Kidney (tissue), 14 donors: ENCODE data around the gene CMAS. TPM values are rescaled to one million over a fixed set of nuclear protein-coding genes. Genes with fewer than 3 reads are reported as not detected.

ENCODE experiments used
- DNase-seq, 5 donors: peaks; one replicate each; pipeline ENCODE4 v3.0.0-alpha.2; 2013 to 2020
- FAIRE-seq: peaks from 2 replicates; lab custom pipeline; 2012; peaks lifted over from hg19 to GRCh38; lab: Jason Lieb, UNC
- H3K27ac ChIP-seq, 2 donors: one replicate each; pipeline ENCODE4 v1.7.0; 2013; ENCODE audit warnings: low read depth in 2 of 2, low read length in 2 of 2, inconsistent platforms in 1 of 2
- H3K27me3 ChIP-seq: one replicate; pipeline ENCODE4 v1.7.1; 2013; ENCODE audit warnings: low read length, inconsistent platforms; ENCODE audit not compliant: control insufficient read depth, insufficient read depth
- H3K36me3 ChIP-seq, 3 donors: one replicate each; pipeline versions ENCODE4 v1.7.0 to v1.7.1; 2013; ENCODE audit warnings: low read length in 3 of 3, control low read depth in 1 of 3, inconsistent platforms in 1 of 3; ENCODE audit not compliant: insufficient read depth in 3 of 3, control insufficient read depth in 2 of 3
- H3K4me1 ChIP-seq, 3 donors: one replicate each; pipeline versions ENCODE4 v1.7.0 to v1.7.1; 2013; ENCODE audit warnings: low read length in 3 of 3, inconsistent platforms in 1 of 3, low read depth in 1 of 3; ENCODE audit not compliant: control insufficient read depth in 2 of 3, insufficient read depth in 2 of 3
- H3K4me3 ChIP-seq, 3 donors: one replicate each; pipeline versions ENCODE4 v1.7.0 to v1.8.1; 2013; ENCODE audit warnings: low read length in 3 of 3, control low read depth in 1 of 3, inconsistent platforms in 1 of 3
- H3K9ac ChIP-seq, 3 donors: one replicate each; pipeline versions ENCODE4 v1.7.0 to v1.7.1; 2013; ENCODE audit warnings: low read length in 3 of 3, control low read depth in 1 of 3, inconsistent platforms in 1 of 3
- H3K9me3 ChIP-seq, 3 donors: one replicate each; pipeline versions ENCODE4 v1.7.0 to v1.7.1; 2013; ENCODE audit warnings: low read length in 3 of 3, control low read depth in 1 of 3, inconsistent platforms in 1 of 3; ENCODE audit not compliant: control insufficient read depth in 2 of 3, insufficient read depth in 1 of 3
- intact Hi-C: fragments of 100-400 bp; cut with DNase I; formaldehyde crosslinking; loops from one replicate; pipeline ENCODE4 v1.11.1; 2022
- polyA plus RNA-seq: library from polyadenylated mRNA; stranded (reverse); fragments of 350-450 nt; fragmentation: Illumina TruSeq; extraction: RNeasy Lipid Tissue Mini Kit (QIAGEN cat#74804); gene quantifications from one replicate; pipeline ENCODE4 v1.2.3, GENCODE V29; 2014; ENCODE audit warnings: low read depth, low replicate concordance; ENCODE audit not compliant: insufficient read depth
- total RNA-seq: library from RNA; stranded (reverse); fragmentation: NEBNext Ultra II Directional; extraction: Animal tissue kit (Norgen Biotek cat#: 25700); gene quantifications from one replicate; pipeline ENCODE4 v1.2.1, GENCODE V29; 2021
- TF ChIP-seq, protein P1 (sequence below): IDR thresholded peaks from 3 replicates; pipeline ENCODE4 v1.5.1; 2012; ENCODE audit warnings: mild to moderate bottlenecking, moderate library complexity, borderline replicate concordance; ENCODE audit not compliant: insufficient read depth; ENCODE audit errors: extremely low read depth
- donor health status: control.
- donor health status: control.
- donor health status: control.
- donor health status: control.
- donor health status: control.
- donor health status: DM: yes; HTN: yes; CAD: no.
- donor health status: Normal renal cell carcinoma (clear cell type).

CMAS gene
- total and polyA plus RNA-seq, 2 donors from 2014 or later, result 29.2 to 45.2 TPM

DNA sequence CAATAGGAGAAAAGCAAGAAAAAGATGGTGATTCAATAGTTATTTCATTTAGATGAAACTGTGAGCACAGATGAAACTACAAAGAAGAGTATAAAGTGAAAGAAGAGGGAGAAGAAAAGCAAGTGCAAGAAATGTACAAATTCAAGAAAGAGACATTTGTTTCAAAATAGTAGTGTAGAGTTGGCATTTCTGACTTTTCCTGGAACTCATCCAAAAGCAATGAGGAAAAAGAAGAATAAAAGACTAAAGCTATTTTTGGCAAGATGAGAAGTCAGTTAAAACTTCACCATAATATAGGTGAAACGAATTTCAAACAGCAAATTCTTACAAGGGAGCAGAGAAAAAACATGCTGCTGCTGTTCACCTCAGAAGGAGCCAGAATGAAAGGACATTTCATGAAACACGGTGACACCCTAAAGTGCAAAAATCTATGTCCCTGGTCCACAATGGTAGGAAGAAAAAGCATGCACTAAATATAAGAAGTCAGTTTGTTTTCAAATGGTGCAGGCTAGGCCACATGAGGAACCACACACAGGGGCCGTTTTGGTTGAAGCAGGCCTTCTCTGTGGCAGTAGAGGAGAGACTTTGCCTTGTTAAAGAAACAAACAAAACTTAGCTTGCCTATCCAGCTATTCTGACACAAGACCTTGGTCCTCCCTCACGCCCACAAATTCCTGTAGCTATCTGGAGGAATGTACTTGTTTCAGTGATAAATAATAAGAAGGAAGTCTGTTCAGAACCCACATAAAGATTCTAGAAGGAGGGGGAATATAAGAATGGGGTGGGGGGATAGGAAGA, 11.1 kb upstream of the CMAS start:
- no peak overlapping the region for H3K4me3 ChIP-seq
- H3K9me3 ChIP-seq, result no peaks in the 10 kb centered on the region
- no peak overlapping the region for H3K9ac ChIP-seq
- TF ChIP-seq, protein P1, sequence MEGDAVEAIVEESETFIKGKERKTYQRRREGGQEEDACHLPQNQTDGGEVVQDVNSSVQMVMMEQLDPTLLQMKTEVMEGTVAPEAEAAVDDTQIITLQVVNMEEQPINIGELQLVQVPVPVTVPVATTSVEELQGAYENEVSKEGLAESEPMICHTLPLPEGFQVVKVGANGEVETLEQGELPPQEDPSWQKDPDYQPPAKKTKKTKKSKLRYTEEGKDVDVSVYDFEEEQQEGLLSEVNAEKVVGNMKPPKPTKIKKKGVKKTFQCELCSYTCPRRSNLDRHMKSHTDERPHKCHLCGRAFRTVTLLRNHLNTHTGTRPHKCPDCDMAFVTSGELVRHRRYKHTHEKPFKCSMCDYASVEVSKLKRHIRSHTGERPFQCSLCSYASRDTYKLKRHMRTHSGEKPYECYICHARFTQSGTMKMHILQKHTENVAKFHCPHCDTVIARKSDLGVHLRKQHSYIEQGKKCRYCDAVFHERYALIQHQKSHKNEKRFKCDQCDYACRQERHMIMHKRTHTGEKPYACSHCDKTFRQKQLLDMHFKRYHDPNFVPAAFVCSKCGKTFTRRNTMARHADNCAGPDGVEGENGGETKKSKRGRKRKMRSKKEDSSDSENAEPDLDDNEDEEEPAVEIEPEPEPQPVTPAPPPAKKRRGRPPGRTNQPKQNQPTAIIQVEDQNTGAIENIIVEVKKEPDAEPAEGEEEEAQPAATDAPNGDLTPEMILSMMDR, result no peak
- DNase-seq (peak in 2 of 5 donors; percentile 7 to 32), FAIRE-seq (no peak)
- H3K27me3 ChIP-seq, result no peaks in the 10 kb centered on the region
- H3K36me3 ChIP-seq, result no peaks in the 10 kb centered on the region
- no peak overlapping the region for H3K27ac ChIP-seq
- intact Hi-C loops, result no loop called here
- peaks cover 0 to 4% (median 0%) of the 10 kb centered on the region in 3 donors for H3K4me1 ChIP-seq

DNA sequence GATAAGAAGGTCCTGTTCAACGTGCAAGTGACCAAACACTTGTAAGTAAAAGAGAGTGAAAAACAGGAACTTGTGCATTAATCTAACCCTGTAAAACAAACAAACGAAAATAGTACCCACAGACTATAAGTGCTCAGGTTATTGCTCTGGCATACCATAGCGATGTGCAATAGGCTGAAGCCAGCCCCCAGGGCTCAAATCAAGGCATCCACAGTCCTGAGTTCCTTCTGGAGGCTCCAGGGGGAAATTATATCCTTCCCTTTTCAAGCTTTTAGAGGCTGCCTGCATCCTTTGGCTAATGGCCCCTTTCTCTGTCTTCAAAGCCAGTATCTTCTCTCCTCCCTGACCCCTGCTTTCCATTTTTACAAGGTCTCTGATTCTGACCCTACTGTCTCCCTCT, 8.1 kb upstream of the CMAS start:
- intact Hi-C loops, result no loop called here
- Histone ChIP-seq H3K9ac (no peak overlapping the region), H3K36me3 (no peaks in the 10 kb centered on the region), H3K27ac (no peak overlapping the region), H3K4me1 (peaks cover 0 to 4% (median 0%) of the 10 kb centered on the region in 3 donors), H3K27me3 (no peaks in the 10 kb centered on the region), H3K4me3 (no peak overlapping the region), H3K9me3 (no peaks in the 10 kb centered on the region)
- no peak for FAIRE-seq
- DNase-seq, result no peak
- TF ChIP-seq, protein P1, result no peak

DNA sequence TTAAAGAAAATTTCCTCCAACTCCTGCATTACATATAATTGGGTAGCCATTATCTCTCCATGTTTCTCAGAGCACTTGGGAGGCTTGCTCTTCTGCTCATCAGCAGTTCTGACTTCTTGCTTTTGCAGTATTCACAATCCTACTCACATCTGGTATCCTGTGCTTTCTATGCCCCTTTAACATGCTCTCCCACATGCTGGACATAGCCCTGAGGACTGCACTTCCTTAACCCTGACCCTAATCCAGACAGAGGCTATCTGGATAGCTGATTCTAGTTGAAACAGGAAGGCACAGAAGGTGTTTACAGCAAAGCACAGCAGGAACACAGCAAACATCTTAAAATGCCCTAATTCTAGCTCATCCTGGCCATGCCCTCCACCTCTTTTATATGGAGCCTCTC, 7.3 kb upstream of the CMAS start:
- H3K9ac ChIP-seq, result no peak overlapping the region
- DNase-seq (no peak), FAIRE-seq (no peak)
- H3K9me3 ChIP-seq, result no peaks in the 10 kb centered on the region
- TF ChIP-seq, protein P1, result no peak
- H3K27ac ChIP-seq, result no peak overlapping the region
- H3K4me1 ChIP-seq, result peaks cover 0 to 4% (median 0%) of the 10 kb centered on the region in 3 donors
- intact Hi-C loops, result no loop called here
- no peaks in the 10 kb centered on the region for H3K36me3 ChIP-seq
- no peaks in the 10 kb centered on the region for H3K27me3 ChIP-seq
- no peak overlapping the region for H3K4me3 ChIP-seq
